GM18873 (cell line): Measurements from ENCODE around the gene MRPL22.
"Not testable (repeated sequence)": the region's sequence is repeated elsewhere in the genome, so short reads cannot be mapped to it uniquely, and the experiment has no call there.

Source experiments
- ATAC-seq: cut with Tn5 transposase; IDR thresholded peaks from one replicate; pipeline ENCODE4 v1.9.1; 2021; ENCODE audit warnings: mild to moderate bottlenecking, moderate library complexity, moderate number of reproducible peaks; ENCODE audit not compliant: unreplicated experiment, low FRiP score

The MRPL22 gene

GRCh38 chr5:154939387-154939786 lies 1.5 kb upstream of the MRPL22 start:
- ATAC-seq: not testable (repeated sequence)

- ATAC-seq: no peak
Observed at GRCh38 chr5:154940375-154940771, 500 bp upstream of the MRPL22 start.

- ATAC-seq: no peak
Observed at GRCh38 chr5:154943527-154943926, 2.7 kb downstream of the MRPL22 start.

GRCh38 chr5:154944716-154945115 lies 3.8 kb downstream of the MRPL22 start:
- no peak for ATAC-seq

- ATAC-seq: no peak
Observed at GRCh38 chr5:154945695-154946301, 4.9 kb downstream of the MRPL22 start.

- ATAC-seq: no peak
Observed at GRCh38 chr5:154947778-154948177, 6.9 kb downstream of the MRPL22 start.

GRCh38 chr5:154948313-154948712 lies 7.4 kb downstream of the MRPL22 start:
- no peak for ATAC-seq

GRCh38 chr5:154949781-154950180 lies 8.9 kb downstream of the MRPL22 start:
- no peak for ATAC-seq

GRCh38 chr5:154956712-154957111 lies 15.8 kb downstream of the MRPL22 start:
- no peak for ATAC-seq

- peak; percentile 89 for ATAC-seq
Observed at GRCh38 chr5:154962494-154962893, 21.6 kb downstream of the MRPL22 start.

- ATAC-seq: no peak
Observed at GRCh38 chr5:154966081-154966841, 25.4 kb downstream of the MRPL22 start.

- ATAC-seq: no peak
Observed at GRCh38 chr5:154966874-154967273, 26.0 kb downstream of the MRPL22 start.

- no peak for ATAC-seq
Observed at GRCh38 chr5:154967421-154968024, 26.6 kb downstream of the MRPL22 start.

GRCh38 chr5:154968953-154969352 lies 28.1 kb downstream of the MRPL22 start:
- no peak for ATAC-seq

- no peak for ATAC-seq
Observed at GRCh38 chr5:154970759-154971158, 29.9 kb downstream of the MRPL22 start.

- no peak for ATAC-seq
Observed at GRCh38 chr5:154971501-154971900, 30.6 kb downstream of the MRPL22 start.

GRCh38 chr5:154972476-154973080 lies 31.7 kb downstream of the MRPL22 start:
- ATAC-seq: no peak

- not testable (repeated sequence) for ATAC-seq
Observed at GRCh38 chr5:154976082-154976481, 35.2 kb downstream of the MRPL22 start.

GRCh38 chr5:154977409-154977808 lies 36.5 kb downstream of the MRPL22 start:
- ATAC-seq: no peak

GRCh38 chr5:154978294-154978693 lies 37.4 kb downstream of the MRPL22 start:
- not testable (repeated sequence) for ATAC-seq

GRCh38 chr5:154984946-154985516 lies 44.2 kb downstream of the MRPL22 start:
- no peak for ATAC-seq
